Endothelial cell (in vitro differentiated cells): ENCODE measurements around the gene SNAP23. TPM values are rescaled to one million over a fixed set of nuclear protein-coding genes. Genes with fewer than 3 reads are reported as not detected.

Experiments
- DNase-seq: peaks from one replicate; pipeline ENCODE4 v3.0.0; 2021; ENCODE audit warnings: low spot score
- H3K27ac Mint-ChIP-seq: one replicate; pipeline ENCODE4 v1.8.0; 2021; ENCODE audit warnings: mixed read lengths, inconsistent platforms; ENCODE audit not compliant: unreplicated experiment
- H3K27me3 Mint-ChIP-seq: one replicate; pipeline ENCODE4 v1.8.0; 2021; ENCODE audit warnings: mild to moderate bottlenecking, moderate library complexity, mixed read lengths, inconsistent platforms; ENCODE audit not compliant: unreplicated experiment
- H3K36me3 Mint-ChIP-seq: one replicate; pipeline ENCODE4 v1.8.0; 2021; ENCODE audit warnings: mild to moderate bottlenecking, low read depth, mixed read lengths, inconsistent platforms; ENCODE audit not compliant: unreplicated experiment
- H3K4me1 Mint-ChIP-seq: one replicate; pipeline ENCODE4 v1.8.0; 2021; ENCODE audit warnings: mild to moderate bottlenecking, mixed read lengths, inconsistent platforms; ENCODE audit not compliant: unreplicated experiment
- H3K4me3 Mint-ChIP-seq: one replicate; pipeline ENCODE4 v1.8.0; 2021; ENCODE audit warnings: mild to moderate bottlenecking, mixed read lengths, inconsistent platforms; ENCODE audit not compliant: unreplicated experiment
- H3K9me3 Mint-ChIP-seq: one replicate; pipeline ENCODE4 v1.8.0; 2021; ENCODE audit warnings: mixed read lengths, inconsistent platforms; ENCODE audit not compliant: unreplicated experiment
- total RNA-seq: library from RNA; stranded (reverse); fragmentation: NEBNext Ultra II Directional; extraction: Animal tissue kit (Norgen Biotek cat#: 25700); gene quantifications from one replicate; pipeline ENCODE4 v1.2.1, GENCODE V29; 2021; ENCODE audit not compliant: unreplicated experiment
- TF ChIP-seq, protein P1 (sequence below): fragments of 200-600 bp; sonication (generic); IDR thresholded peaks from one replicate; pipeline ENCODE4 v1.5.0; 2021; ENCODE audit warnings: antibody characterized with exemption; ENCODE audit not compliant: unreplicated experiment

Gene SNAP23
- total RNA-seq, 1 donor from 2014 or later = 121 TPM

GRCh38 chr15:42494998-42495360 lies 455 bp upstream of the SNAP23 start:
- H3K27ac Mint-ChIP-seq = peak overlapping the region; percentile 96
- H3K9me3 Mint-ChIP-seq = no peaks in the 10 kb centered on the region
- peak; percentile 20 for DNase-seq
- H3K4me3 Mint-ChIP-seq = peak overlapping the region; percentile 99
- H3K27me3 Mint-ChIP-seq = peaks cover 10% of the 10 kb centered on the region
- H3K4me1 Mint-ChIP-seq = peaks cover 64% of the 10 kb centered on the region
- H3K36me3 Mint-ChIP-seq = peaks cover 9% of the 10 kb centered on the region
- TF ChIP-seq, protein P1, sequence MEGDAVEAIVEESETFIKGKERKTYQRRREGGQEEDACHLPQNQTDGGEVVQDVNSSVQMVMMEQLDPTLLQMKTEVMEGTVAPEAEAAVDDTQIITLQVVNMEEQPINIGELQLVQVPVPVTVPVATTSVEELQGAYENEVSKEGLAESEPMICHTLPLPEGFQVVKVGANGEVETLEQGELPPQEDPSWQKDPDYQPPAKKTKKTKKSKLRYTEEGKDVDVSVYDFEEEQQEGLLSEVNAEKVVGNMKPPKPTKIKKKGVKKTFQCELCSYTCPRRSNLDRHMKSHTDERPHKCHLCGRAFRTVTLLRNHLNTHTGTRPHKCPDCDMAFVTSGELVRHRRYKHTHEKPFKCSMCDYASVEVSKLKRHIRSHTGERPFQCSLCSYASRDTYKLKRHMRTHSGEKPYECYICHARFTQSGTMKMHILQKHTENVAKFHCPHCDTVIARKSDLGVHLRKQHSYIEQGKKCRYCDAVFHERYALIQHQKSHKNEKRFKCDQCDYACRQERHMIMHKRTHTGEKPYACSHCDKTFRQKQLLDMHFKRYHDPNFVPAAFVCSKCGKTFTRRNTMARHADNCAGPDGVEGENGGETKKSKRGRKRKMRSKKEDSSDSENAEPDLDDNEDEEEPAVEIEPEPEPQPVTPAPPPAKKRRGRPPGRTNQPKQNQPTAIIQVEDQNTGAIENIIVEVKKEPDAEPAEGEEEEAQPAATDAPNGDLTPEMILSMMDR = no peak

GRCh38 chr15:42498212-42499068 lies 3.0 kb downstream of the SNAP23 start:
- peaks cover 10% of the 10 kb centered on the region for H3K27me3 Mint-ChIP-seq
- DNase-seq = no peak
- peaks cover 9% of the 10 kb centered on the region for H3K36me3 Mint-ChIP-seq
- H3K4me3 Mint-ChIP-seq = peak overlapping the region; percentile 67
- TF ChIP-seq, protein P1 = no peak
- peak overlapping the region; percentile 57 for H3K27ac Mint-ChIP-seq
- H3K9me3 Mint-ChIP-seq = no peaks in the 10 kb centered on the region
- peaks cover 66% of the 10 kb centered on the region for H3K4me1 Mint-ChIP-seq

DNA sequence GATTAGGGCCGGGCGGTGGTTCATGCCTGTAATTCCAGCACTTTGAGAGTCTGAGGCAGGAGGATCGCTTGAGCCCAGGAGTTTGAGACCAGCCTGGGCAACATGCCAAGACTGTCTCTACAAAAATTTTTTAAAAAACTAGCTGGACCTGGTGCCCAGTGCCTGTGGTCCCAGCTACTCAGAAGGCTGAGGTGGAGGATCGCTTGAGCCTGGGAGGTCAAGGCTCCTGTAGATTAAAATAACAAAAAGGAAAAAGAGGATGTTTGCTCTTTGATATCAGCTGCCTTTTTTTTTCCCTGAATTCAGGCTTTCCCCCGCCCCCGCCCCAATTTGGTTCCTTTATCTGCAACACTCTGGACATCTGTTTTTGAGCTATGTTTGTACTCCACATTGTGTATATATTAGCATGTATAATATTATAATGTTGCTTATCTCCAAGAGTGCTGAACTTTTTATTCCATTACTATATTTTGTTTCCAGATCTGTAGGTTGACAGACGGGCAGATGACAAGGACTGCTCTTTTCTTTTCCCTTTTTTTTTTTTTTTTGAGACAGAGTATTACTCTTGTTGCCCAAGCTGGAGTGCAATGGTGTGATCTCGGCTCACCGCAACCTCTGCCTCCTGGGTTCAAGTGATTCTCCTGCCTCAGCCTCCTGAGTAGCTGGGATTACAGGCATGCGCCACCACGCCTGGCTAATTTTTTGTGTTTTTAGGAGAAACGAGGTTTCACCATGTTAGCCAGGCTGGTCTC lies 4.6 kb downstream of the SNAP23 start:
- H3K4me1 Mint-ChIP-seq = peaks cover 56% of the 10 kb centered on the region

DNA sequence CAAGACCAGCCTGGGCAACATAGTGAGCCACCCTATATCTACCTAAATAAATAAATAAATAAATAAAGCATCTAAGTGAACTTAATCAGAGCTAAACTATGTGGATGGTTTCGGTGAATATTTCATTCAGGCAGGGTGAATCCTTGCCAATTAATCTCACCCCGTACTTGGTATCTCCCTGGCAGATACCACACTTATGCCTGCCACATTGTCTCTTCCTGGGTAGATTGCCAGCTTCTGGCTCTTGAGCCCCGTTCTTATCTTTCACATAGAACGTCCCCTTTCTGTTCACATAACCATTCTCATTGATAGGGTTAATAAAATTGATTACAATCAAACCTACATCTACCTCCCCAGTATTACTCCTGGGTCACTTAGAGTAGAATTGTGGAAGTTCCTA lies 7.0 kb downstream of the SNAP23 start:
- Mint-ChIP-seq H3K4me1 (peaks cover 37% of the 10 kb centered on the region), H3K36me3 (peaks cover 5% of the 10 kb centered on the region), H3K9me3 (no peaks in the 10 kb centered on the region), H3K27me3 (no peaks in the 10 kb centered on the region), H3K4me3 (no peak overlapping the region), H3K27ac (peak overlapping the region; percentile 67)
- TF ChIP-seq, protein P1 = no peak
- no peak for DNase-seq

More for the DNA sequence above, 4.6 kb downstream of the SNAP23 start:
- TF ChIP-seq, protein P1 = no peak
- Mint-ChIP-seq H3K36me3 (peaks cover 9% of the 10 kb centered on the region), H3K9me3 (no peaks in the 10 kb centered on the region), H3K27me3 (peaks cover 6% of the 10 kb centered on the region), H3K4me3 (peak overlapping the region; percentile 12), H3K27ac (peak overlapping the region; percentile 99)
- no peak for DNase-seq
